ENCODE data around the gene EHBP1.
"Not testable (repeated sequence)": the region's sequence is repeated elsewhere in the genome, so short reads cannot be mapped to it uniquely, and the experiment has no call there.

Gene EHBP1

DNA sequence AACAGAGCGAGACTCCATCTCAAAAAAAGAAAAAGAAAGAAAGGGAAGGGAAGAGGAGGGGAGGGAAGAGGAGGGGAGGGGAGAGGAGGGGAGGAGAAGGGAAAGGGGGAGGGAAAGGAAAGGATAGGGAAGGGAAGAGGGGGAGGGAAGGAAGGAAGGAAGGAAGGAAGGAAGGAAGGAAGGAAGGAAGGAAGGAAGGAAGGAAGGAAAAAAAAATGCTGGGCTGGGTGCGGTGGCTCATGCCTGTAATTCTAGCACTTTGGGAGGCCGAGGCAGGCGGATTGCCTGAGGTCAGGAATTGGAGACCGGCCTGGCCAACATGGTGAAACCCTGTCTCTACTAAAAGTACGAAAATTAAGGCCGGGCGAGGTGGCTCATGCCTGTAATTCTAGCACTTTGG lies 314.2 kb downstream of the EHBP1 start:
- not testable (repeated sequence) for DNase-seq (ENCODE audit: low read depth)

DNA sequence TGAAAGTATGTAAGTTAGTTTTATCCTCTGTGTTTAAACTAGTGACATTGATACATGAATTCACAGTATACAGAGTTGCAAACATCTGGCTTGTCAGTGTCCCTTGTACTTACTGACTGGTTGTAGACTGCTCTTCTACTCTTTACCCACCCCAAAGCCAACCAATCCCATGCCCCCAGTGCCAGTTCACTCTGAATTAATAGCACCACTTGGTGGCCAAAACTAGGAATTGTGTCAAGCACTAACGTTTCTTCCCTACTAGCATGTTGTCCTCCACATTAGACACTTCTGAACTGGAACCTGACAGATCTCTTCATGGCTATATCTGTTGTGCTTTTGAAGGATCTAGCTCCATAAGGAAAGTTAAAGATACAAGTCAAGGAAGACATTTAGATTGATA lies 317.9 kb downstream of the EHBP1 start:
- DNase-seq (ENCODE audit: low read depth), result no peak

DNA sequence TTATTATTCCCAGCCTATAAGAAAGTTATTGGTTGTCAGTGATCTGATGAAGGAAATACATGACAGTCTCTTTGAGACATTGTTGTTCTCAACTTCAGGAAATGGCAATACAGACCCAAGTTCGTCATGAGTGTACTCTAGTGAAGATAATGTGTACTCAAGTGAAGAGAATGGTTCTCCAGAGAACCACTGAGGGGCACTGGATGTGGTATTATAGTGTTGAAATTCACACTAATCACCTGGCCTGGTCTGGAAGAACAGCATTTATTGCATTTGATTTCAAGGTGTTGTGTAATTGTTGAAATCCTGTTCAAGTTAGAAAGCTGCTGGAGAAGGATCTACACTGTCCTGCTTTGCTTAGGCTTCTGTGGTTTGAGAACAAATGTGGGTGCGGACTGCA lies 321.7 kb downstream of the EHBP1 start:
- no peak for DNase-seq (ENCODE audit: low read depth)

DNA sequence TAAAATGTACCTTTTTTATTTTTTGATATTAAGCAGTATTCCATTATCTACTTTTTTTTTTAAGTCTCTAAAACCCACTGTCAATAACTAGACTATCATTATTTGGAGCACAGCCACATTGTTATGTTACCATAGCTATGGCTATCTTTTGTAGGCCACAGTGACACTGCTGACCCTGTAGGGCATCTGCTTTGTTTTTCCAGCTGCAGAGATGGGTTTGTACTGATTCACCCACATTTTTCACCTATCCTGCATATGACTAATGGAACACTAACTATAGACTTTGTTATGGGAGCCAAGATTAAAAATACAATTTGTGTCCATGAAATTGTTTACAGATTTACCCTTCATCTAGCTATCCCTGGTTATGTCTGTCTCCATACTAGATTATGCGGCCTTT lies 323.5 kb downstream of the EHBP1 start:
- no peak for DNase-seq (ENCODE audit: low read depth)

DNA sequence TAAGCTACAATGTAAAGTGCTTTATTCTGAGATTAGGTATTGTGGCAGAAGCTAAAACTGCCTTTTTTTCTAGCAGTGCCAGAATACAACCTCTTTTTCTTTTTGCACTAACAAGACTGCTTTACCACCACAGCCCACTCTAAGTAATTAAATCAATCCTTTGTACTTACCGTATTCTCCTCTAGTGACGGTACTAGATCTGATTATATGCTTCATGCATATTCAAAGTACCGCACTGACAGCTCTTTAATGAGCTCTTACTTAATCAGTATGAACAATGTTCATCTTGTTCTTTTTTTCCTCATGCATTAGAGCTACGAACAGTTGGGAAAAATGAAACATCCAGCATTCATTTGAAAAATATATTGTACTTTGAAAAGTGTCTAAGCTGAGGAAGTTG lies 329.0 kb downstream of the EHBP1 start:
- no peak for DNase-seq (ENCODE audit: low read depth)

DNA sequence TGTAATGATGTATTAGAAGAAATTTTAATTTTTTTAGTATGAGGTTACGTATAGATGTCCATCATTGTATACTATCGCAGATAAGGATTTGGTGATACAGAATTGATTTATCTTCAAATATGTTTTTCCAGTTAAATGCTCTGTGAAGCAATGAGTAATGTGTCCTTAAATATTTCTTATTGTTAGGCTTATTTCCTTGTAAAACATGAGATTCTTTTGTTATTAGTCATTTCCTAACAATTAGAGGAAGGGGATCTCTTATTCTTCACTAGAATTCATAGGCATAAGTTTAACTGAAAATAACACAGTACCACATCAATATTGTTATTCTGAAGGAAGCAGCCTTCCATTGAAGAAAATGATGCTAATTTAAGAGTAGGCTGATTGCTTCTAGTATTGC lies 329.7 kb downstream of the EHBP1 start:
- DNase-seq (ENCODE audit: low read depth), result no peak

DNA sequence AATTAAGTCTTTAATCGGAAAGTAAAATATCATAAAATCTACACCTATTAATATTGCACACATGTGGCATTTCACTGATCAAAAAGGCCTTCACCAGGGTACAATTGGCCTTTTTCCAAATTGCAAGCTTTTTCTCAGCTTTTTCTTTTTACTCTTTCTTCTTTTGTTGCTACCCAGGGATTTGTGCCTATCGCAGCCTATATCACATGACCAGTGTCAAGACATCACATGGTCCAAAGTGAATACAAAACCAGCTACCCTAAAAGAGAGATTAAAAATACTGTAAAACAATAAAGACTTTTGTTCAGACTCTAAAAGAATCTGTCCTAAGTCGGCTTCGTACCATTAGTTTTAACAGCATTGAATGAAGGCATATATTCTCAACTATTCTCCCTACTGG lies 330.1 kb downstream of the EHBP1 start:
- no peak for DNase-seq (ENCODE audit: low read depth)

DNA sequence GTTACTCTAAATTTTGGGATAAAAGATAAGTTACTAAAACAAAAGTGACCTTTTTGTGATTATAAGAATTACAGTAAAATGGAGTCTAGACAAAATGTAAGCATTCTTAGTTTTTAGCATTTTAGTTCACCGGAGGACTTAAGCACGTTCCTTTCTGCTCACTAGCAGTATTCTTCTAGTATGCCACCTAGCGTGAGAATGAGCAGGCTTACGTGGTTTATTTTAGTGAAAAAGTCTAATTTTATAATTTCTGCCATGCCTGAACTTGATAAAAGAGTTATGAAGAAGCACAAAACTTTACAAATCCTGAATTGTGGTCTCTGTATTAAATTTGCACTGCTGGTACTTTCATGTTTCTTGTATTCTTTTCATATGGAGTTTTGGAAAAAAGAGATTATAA lies 332.5 kb downstream of the EHBP1 start:
- DNase-seq (ENCODE audit: low read depth), result no peak

DNA sequence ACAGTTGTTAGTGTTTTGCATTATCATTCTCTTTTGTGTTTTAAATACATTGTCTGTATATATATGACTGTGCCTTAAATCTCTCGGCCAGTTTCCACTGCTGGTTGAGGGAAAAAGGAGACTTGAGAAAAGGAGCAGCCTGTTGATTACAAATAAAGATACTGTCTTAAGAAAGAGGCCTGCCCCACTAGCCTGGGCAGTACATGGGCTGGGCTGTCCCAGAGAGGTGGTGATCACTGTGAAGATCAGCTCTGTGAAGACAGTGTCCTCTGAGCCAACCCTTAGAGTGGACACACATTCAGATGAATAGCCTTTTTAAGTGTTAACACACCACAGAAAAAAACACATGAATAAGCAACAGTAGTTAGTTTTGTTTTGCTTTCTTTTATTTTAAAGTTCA lies 335.1 kb downstream of the EHBP1 start:
- no peak for DNase-seq (ENCODE audit: low read depth)

DNA sequence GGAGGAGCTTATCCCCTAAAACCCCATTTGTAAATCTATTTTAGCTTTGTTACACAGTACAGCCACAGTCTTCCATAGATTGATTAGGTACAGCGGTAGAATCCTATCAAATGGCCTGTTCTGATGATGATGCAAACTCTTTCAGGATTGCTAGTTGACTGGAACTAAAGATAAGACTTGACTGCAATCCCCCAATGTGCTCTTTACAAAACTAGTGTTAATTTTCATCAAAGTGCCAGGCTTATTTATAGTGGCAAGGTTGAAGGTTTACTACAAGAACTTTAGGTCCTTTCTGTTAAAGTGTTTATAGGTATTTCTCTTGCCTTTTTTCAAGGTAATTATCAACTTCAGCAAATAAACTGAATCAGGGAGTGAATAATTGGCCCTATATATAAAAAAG lies 336.1 kb downstream of the EHBP1 start:
- DNase-seq (ENCODE audit: low read depth), result no peak

DNA sequence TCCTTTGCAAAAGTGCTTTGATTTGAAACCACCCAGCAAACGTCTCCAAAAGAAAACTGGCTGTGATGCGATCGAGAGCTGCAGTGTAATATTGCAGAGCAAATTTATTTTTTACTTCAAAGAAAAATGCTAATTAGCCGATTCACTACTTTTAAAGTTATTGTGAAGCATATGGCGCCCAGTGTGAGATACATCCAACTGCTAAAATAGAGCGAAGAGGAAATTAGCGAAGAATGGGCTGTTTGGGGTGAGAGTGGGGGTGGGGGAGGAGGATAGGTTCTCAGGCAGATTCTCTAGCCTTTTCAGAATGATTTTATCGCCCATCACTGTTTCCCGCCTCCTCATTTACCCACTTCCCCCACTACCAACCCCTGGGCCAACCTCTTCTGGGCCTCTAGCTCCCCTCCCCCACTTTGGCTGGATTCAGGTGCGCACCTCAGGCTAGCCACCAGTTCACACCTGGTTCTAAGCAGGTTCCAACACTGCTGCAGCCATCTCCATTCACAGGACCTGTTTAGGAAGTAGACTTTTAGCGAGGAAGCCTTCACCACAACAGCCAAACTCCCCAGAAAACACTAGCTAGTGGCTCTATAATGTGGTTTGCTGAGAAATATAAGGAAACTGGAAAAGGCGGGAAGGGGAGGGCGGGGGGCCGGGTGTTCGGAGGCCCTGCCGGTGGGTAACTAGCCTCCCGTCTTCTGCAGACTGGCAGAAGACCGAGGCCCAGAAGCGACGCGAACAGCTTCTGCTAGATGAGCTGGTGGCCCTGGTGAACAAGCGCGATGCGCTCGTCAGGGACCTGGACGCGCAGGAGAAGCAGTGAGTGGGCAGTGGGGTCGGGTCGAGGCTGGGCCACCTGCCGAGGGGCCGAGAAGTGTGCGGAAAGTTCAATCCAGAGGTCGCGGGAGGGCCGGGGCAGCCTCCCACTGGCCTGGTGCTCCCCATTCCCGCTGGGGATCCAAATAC lies 339.1 kb downstream of the EHBP1 start:
- no peak for DNase-seq (ENCODE audit: low read depth)

DNA sequence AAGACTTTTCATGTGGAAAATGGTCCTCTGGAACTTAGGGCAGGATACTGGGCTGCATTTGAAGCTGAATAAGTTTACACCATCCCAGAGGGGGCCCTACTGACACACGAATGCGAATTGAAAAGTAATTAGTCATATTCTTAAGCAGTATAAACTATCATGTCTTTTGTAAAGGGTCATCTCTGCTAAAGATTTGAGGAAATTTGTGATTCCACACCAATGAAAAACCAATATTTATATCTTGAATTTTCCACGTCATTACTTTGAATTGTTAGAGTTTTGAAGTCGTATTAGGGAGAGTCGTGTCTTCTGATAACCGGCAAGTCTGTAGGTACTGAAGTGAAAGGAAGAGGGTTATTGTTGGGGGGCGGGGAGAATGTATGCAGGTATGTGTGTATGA lies 341.0 kb downstream of the EHBP1 start:
- no peak for DNase-seq (ENCODE audit: low read depth)

DNA sequence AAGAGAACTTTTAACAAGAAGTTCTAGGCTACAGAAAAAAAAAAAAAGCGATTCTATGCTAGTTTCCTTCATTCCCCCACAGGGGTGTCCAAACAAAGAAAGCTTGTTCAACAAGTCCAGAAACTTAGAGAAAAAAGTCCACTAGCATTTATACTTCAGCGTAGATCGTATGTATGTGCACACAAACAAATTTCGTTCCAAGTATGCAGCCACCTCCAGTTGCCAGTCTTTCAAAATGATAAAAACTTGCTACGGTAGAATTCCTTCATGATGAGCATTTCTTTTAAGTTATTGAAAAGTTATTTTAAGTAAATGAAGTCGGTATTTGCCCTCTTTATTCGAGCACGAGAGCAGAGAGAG lies 341.4 kb downstream of the EHBP1 start:
- no peak for DNase-seq (ENCODE audit: low read depth)

DNA sequence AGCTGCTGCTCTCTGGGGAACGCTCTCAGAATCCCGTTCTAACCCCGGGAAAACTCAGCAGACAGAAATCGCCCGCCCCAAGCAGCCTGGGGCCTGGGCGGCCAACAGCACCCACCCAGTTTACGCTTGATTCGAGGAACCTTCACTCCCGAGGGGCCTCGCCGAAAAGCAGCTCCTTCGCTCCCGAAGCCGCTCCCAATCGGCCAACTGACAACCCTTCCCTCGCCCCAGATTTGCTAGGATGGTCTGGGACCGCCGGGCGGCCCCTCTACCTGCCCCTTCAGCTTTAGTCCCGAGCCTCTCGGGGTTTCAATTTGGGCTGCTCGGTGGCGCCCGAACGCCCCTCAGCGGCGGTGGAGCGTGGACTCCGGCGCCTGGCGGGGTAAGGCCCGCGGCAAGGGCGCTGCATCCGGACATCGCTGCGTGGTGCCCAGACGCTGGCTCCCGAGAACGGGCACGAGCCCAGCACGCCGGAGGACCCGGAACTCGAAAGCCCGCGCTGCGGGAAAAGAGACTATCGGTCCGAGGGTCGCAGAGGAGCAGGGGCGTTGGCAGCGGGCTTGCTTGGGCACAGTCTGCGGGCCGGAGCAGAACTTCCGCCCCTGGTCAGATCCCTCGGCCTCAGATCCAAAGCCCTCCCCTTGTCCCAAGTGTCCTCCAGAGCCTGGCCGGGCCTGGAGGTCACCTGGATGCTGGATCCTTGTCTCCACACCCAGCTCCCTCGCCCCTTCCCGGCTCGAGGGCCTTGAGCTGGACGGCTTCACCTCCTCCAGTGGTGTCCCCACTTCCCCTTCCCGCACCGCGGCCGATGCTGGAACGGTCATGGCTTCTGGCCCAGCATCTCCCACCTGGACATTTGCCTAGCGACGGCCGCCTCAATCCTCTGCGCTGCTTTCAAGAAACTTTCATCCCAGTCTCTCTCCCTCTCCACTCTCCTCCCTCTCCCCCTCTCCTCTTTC lies 342.1 kb downstream of the EHBP1 start:
- DNase-seq (ENCODE audit: low read depth), result no peak

DNA sequence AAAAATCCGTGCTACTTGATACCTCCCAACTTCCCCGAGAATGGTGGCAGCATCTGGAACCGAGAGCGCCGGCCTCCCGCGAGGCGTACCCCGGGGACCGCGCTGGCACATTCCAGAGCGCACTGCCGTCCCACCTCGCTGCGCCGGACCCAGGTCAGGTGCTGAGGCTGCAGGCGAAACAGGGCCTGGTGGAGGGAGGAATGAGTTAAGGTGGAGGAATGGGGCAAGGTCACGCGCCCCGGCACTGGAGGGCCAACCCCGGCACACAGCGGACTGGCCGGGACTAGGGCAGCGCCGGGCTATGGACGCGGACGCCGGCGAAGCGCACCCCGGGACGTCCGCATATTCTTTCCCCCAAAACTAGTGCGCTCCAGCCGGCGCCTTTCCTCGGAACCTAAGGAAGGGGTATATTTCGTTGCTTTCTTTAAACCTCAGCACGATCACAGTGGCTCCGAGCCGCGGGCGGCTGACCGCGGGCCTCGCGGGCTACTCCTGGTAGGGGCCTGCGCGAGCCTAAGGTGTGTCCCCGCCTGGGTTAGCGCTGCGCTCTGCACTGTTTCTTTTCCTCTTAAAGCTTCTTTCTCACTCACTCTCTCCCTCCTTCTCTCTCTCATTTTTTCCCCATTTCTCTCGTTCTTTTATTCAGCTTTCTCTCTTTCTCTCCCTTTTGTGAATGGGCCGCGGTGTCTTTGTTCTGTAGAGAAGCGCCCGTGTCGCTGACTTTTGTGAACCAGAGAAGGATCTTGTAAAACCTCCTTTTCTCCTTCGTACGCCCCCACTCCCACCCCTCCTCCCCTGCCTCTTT lies 343.1 kb downstream of the EHBP1 start:
- no peak for DNase-seq (ENCODE audit: low read depth)

DNA sequence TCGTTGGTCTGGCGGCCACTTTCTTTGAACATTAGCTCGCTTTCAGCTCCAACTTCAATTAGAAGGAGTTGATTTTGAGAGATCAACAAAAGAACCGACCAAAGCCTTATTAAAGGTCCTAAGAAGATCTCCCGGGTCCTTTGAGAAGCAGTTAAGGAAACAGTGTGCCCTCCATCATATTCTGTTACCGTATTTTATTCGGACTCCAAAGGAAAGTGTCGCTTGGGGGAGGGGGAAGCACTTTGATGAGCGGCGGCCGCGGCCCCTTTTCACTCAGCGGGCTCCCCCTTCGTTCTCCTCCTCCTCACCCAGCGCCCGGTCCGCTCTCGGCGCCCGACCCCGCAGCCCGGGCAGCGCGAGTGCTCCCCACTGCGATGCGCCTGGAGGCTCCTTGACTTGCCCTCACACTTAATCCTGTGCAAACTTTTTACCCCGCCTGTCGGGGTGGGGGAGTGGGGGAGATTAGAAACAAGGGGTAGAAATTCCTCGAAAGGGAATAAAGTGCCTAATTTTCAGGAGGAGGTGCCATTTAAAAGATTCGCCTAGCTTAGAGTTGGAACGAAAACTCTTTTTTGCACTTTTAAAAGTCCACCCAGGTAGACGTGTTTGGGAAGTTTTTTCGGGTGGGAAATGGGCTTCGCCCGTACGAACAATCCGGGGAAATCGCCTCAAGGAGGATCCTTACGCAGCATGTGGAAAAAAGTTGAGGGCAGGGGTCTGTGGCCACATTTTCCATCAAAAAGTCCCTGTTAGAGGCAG lies 343.9 kb downstream of the EHBP1 start:
- no peak for DNase-seq (ENCODE audit: low read depth)

DNA sequence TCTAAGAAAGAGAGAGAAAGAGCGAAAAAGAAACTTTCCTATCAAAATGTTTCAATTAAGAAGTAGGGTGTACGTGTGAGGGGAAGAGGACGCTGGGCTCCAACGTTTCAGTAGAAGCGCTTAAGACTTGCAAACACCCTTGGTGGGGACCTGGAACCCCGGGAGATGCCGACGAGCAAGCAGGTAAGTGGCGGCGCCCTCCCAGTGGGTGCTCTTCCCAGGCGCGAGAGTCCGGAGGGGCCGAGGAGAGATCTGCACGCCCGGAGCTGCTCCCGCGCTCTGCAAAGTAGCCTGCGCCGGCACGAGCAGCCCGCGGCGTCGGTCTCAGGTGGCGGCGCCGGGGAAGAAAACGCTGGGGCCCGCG lies 344.4 kb downstream of the EHBP1 start:
- DNase-seq (ENCODE audit: low read depth), result no peak

DNA sequence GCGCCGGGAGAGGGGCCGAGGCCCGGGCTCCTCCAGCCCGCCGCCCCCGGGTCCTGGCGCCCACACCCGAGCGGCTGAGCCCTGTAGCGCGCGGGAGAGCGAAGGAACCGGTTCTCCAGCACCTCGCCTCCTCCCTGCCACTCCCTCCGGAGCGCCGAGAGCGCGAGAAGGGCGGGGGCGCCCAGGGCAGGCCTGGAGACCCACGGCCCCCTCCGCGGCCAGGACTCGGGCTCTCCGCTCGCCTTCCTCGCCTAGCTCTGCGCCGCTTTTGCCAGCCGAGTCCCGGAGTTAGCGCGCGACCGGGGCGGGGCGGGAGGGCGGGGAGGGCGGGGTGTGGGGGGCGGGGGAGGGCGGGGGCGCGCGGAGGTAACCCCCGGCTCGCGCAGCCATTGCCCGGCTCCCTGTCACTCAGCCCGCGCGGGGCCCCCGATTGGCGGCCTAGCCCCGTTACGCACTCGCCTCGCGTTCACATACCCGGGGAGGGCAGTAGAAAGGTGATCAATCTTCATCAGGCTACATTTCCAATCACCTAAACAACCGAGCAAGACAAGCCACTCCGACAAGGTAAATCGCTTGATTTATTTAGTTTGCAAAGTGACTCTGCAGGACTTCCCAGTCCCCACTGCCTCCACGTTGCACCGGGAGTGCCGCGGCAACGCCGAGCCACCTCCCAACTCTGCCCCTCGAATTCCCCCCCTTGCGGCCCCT lies 345.0 kb downstream of the EHBP1 start, which contains the start of gene OTX1:
TSS of gene OTX1 (plus strand) at position 497 of the 708 bp plus-strand sequence. CDS start 2,161 bp downstream, outside the sequence.
- DNase-seq (ENCODE audit: low read depth), result no peak

DNA sequence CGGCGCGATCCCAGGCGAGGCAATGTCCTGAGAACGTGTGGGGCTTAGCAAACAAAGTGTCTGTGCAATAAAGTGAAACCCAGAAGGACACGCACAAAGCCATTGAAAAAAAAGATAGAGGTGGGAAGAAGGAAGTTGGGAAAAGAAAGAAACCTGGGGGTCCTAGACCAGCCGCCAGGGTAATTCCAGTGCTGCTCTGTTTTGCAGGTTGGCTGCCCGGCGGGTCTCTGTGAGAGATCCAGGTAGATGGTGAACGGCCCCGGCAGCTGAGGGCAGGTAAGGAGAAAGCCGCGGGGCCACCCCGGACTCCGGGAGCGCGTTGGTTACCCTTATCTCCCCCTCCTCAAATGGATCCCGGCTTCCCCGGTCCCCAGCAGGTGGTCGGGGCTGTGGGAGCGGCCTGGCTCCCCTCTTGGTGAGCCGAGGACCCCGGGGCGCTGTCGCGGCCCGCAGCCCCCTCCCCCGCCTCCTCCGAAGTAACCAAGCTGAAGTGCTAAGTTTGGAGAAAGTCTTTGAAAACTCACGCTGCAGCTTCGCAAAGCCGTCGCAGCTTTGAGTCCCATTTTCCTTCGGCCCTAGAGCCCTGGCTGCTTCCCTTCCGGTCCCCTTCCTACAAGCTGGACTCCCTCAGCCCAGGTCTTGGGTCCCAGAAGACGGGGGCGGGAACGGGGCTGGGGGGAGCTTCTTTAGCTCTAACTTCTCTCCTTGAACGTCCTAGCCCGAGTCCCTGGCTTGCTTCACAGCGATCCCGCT lies 345.7 kb downstream of the EHBP1 start:
- no peak for DNase-seq (ENCODE audit: low read depth)

DNA sequence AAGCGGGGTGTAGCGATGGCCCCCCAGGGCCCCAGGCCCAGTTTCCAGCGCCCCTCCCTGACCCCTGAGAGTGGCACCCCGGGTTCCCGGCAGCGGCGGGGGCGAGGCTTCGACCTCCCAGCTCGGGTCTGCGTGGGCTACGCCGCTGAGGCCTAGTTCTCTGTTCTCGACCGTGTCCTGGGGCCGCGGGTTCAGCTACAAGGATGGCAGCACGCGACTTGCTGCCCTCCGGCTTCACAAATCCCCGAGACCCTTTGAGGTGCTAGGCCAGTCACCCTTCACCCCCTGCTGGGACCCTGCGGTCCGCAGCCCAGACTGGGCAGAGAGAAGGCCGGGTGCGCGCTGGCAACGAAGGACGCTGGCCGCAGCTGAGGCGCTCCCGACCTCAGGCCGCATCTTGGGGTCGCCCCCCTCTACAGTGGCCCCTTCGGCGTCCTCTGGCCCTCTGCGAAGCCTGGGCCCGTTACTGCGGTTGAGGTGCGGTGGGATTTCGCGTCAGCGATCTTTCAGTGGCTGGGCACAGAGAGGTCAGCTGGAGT lies 346.4 kb downstream of the EHBP1 start:
- no peak for DNase-seq (ENCODE audit: low read depth)
